A673 (cell line): ENCODE measurements around the gene UACA.

Experiments used
- EZH2 ChIP-seq: fragments of 200-600 bp; sonication (generic); IDR thresholded peaks from 2 replicates; pipeline ENCODE4 v1.6.1; 2017; ENCODE audit warnings: borderline replicate concordance, low read depth, mild to moderate bottlenecking, mixed read lengths, antibody characterized with exemption, low read length; ENCODE audit not compliant: poor library complexity, severe bottlenecking
- TF ChIP-seq, protein P1 (sequence below): fragments of 300-800, 200-600 bp; sonication (generic); conservative IDR thresholded peaks from 2 replicates; pipeline ENCODE4 v1.5.1; 2017; ENCODE audit warnings: low read depth, mild to moderate bottlenecking, antibody characterized with exemption, low read length, moderate library complexity, mixed read lengths

DNA sequence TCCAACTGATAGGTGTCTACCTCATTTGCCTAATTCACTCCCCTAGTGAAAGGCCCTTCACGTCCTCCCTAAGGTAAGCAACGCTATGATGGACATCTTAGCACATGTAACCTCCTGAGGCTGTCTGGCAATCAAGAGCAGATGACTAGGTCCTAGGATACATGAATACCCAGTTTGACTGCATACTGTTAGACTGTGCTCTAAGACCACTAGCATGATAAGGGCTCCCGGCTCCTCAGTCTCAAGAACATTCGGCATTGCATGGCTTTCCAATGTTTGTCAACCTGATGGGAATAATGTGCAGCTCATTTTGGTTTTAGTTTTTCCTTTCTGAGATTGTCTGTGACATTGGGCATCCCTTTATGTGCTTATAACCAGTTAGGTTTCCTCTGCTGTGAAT is 152.1 kb downstream of the UACA start:
- TF ChIP-seq, protein P1, sequence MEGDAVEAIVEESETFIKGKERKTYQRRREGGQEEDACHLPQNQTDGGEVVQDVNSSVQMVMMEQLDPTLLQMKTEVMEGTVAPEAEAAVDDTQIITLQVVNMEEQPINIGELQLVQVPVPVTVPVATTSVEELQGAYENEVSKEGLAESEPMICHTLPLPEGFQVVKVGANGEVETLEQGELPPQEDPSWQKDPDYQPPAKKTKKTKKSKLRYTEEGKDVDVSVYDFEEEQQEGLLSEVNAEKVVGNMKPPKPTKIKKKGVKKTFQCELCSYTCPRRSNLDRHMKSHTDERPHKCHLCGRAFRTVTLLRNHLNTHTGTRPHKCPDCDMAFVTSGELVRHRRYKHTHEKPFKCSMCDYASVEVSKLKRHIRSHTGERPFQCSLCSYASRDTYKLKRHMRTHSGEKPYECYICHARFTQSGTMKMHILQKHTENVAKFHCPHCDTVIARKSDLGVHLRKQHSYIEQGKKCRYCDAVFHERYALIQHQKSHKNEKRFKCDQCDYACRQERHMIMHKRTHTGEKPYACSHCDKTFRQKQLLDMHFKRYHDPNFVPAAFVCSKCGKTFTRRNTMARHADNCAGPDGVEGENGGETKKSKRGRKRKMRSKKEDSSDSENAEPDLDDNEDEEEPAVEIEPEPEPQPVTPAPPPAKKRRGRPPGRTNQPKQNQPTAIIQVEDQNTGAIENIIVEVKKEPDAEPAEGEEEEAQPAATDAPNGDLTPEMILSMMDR = no peak
- no peak for TF ChIP-seq EZH2
